IMR-90 (cell line): ENCODE data around the gene EPC2. TPM values are rescaled to one million over a fixed set of nuclear protein-coding genes. Genes with fewer than 3 reads are reported as not detected.

Experiments
- ATAC-seq: fragments of 200-7000 bp; cut with Tn5 transposase; 2 replicates; pipeline ENCODE4 v1.9.1; 2020; ENCODE audit warnings: low read depth, mild to moderate bottlenecking, moderate library complexity
- BruUV-seq: library from RNA; stranded (reverse); fragments of 400-500 nt; replicated peaks from 2 replicates; lab custom pipeline; 2021; lab: Mats Ljungman, UMichigan
- CTCF ChIA-PET: fragments of 300-600 bp; formaldehyde crosslinking; extraction: SDS; loops from one replicate; lab custom pipeline; 2021; ENCODE audit warnings: antibody characterized with exemption; lab: Yijun Ruan, JAX
- POLR2A ChIA-PET: fragments of 300-600 bp; sonication (Branson Sonifier 250); formaldehyde crosslinking; loops from one replicate; lab custom pipeline; 2022; ENCODE audit warnings: antibody characterized with exemption; ENCODE audit not compliant: unreplicated experiment; lab: Charles Lee
- DNase-seq: peaks from one replicate; pipeline ENCODE4 v3.0.0; 2013
- H2AFZ ChIP-seq: replicated peaks from 2 replicates; pipeline ENCODE3; 2013; ENCODE audit warnings: low read length, mild to moderate bottlenecking; ENCODE audit not compliant: poor library complexity
- H2AK5ac ChIP-seq: 2 replicates; pipeline ENCODE4 v1.6.1; 2013; ENCODE audit warnings: low read depth, low read length, inconsistent platforms
- H2AK9ac ChIP-seq: replicated peaks from 2 replicates; pipeline ENCODE3; 2013; ENCODE audit warnings: mild to moderate bottlenecking, low read depth, low read length, moderate library complexity; ENCODE audit not compliant: poor library complexity
- H2BK120ac ChIP-seq: 2 replicates; pipeline ENCODE4 v1.6.1; 2013; ENCODE audit warnings: low read depth, low read length, inconsistent platforms
- H2BK15ac ChIP-seq: 3 replicates; pipeline ENCODE4 v1.6.1; 2013; ENCODE audit warnings: low read depth, low read length, inconsistent platforms
- H2BK20ac ChIP-seq: 2 replicates; pipeline ENCODE4 v1.6.1; 2013; ENCODE audit warnings: low read depth, mild to moderate bottlenecking, inconsistent platforms, low read length, moderate library complexity
- H2BK5ac ChIP-seq: 2 replicates; pipeline ENCODE4 v1.6.1; 2013; ENCODE audit warnings: mild to moderate bottlenecking, low read depth, low read length, inconsistent platforms; ENCODE audit not compliant: poor library complexity, severe bottlenecking
- H3K14ac ChIP-seq: replicated peaks from 2 replicates; pipeline ENCODE4 v1.6.1; 2013; ENCODE audit warnings: low read depth, low read length, inconsistent platforms
- H3K18ac ChIP-seq: 2 replicates; pipeline ENCODE4 v1.6.1; 2013; ENCODE audit warnings: low read depth, low read length, control low read depth
- H3K23ac ChIP-seq: 2 replicates; pipeline ENCODE4 v1.6.1; 2013; ENCODE audit warnings: low read depth, low read length, inconsistent platforms
- H3K27ac ChIP-seq: 2 replicates; pipeline ENCODE4 v1.5.1; 2013; ENCODE audit warnings: mild to moderate bottlenecking, control low read depth, low read length; ENCODE audit not compliant: insufficient read depth
- H3K27me3 ChIP-seq: 2 replicates; pipeline ENCODE4 v1.6.1; 2013; ENCODE audit warnings: low read length; ENCODE audit not compliant: control insufficient read depth, insufficient read depth
- H3K36me3 ChIP-seq: 2 replicates; pipeline ENCODE4 v1.6.1; 2013; ENCODE audit warnings: low read length, mixed read lengths; ENCODE audit not compliant: control insufficient read depth, insufficient read depth
- H3K4ac ChIP-seq: 2 replicates; pipeline ENCODE4 v1.6.1; 2013; ENCODE audit warnings: low read depth, low read length, inconsistent platforms
- H3K4me1 ChIP-seq: 2 replicates; pipeline ENCODE4 v1.6.1; 2013; ENCODE audit warnings: low read length, mixed read lengths; ENCODE audit not compliant: control insufficient read depth, insufficient read depth
- H3K4me2 ChIP-seq: 2 replicates; pipeline ENCODE4 v1.6.1; 2013; ENCODE audit warnings: low read depth, mild to moderate bottlenecking, control low read depth, low read length, moderate library complexity
- H3K4me3 ChIP-seq: 2 replicates; pipeline ENCODE4 v1.5.1; 2013; ENCODE audit warnings: low read depth, mild to moderate bottlenecking, control low read depth, low read length, moderate library complexity; ENCODE audit not compliant: insufficient read depth
- H3K56ac ChIP-seq: 2 replicates; pipeline ENCODE4 v1.6.1; 2013; ENCODE audit warnings: low read length, inconsistent platforms; ENCODE audit not compliant: insufficient read depth; ENCODE audit errors: extremely low read depth
- H3K79me1 ChIP-seq, 2 experiments: 2 replicates each; pipeline ENCODE4 v1.6.1; 2013; ENCODE audit warnings: low read length in 2 of 2, inconsistent platforms in 1 of 2, low read depth in 1 of 2
- H3K9ac ChIP-seq: 2 replicates; pipeline ENCODE4 v1.6.1; 2013; ENCODE audit warnings: low read depth, low read length, control low read depth
- H3K9me1 ChIP-seq: 2 replicates; pipeline ENCODE4 v1.6.1; 2013; ENCODE audit warnings: low read length, inconsistent platforms; ENCODE audit not compliant: insufficient read depth
- H3K9me3 ChIP-seq: 2 replicates; pipeline ENCODE4 v1.6.1; 2013; ENCODE audit warnings: low read length; ENCODE audit not compliant: control insufficient read depth, insufficient read depth
- H4K20me1 ChIP-seq: 2 replicates; pipeline ENCODE4 v1.6.1; 2013; ENCODE audit warnings: low read length, inconsistent platforms; ENCODE audit not compliant: insufficient read depth
- H4K5ac ChIP-seq: 2 replicates; pipeline ENCODE4 v1.6.1; 2013; ENCODE audit warnings: mild to moderate bottlenecking, low read depth, low read length, control low read depth
- H4K8ac ChIP-seq, 2 experiments: 2 replicates each; pipeline ENCODE4 v1.6.1; 2013; ENCODE audit warnings: low read depth in 2 of 2, low read length in 2 of 2, control low read depth in 1 of 2, inconsistent platforms in 1 of 2
- H4K91ac ChIP-seq: 2 replicates; pipeline ENCODE4 v1.6.1; 2013; ENCODE audit warnings: low read depth, low read length, inconsistent platforms; ENCODE audit not compliant: insufficient read depth
- MXI1 ChIP-seq: IDR thresholded peaks from 2 replicates; pipeline ENCODE4 v1.6.1; 2012; ENCODE audit warnings: low read depth, mild to moderate bottlenecking, low read length, moderate library complexity, borderline replicate concordance
- NFE2L2 ChIP-seq: fragments of 150-350 bp; IDR thresholded peaks from 2 replicates; pipeline ENCODE4 v1.6.1; 2016; ENCODE audit warnings: low read depth, mild to moderate bottlenecking, low read length
- POLR2A ChIP-seq: IDR thresholded peaks from 2 replicates; pipeline ENCODE4 v1.6.1; 2012; ENCODE audit warnings: mild to moderate bottlenecking, low read depth, low read length
- RCOR1 ChIP-seq: IDR thresholded peaks from 2 replicates; pipeline ENCODE4 v1.6.1; 2012; ENCODE audit warnings: mild to moderate bottlenecking, low read length, improper control_type of control experiment; ENCODE audit not compliant: insufficient replicate concordance
- SMC3 ChIP-seq: fragments of 150-350 bp; IDR thresholded peaks from 2 replicates; pipeline ENCODE4 v1.6.1; 2016; ENCODE audit warnings: low read depth, mild to moderate bottlenecking, antibody characterized with exemption, low read length, moderate library complexity
- WGBS, 2 experiments: methylation state at CpG; one replicate each; pipeline versions ENCODE4 v1.1.5 to v1.1.7; 2013; ENCODE audit warnings: missing lambda C conversion rate in 2 of 2; ENCODE audit not compliant: insufficient read length in 1 of 2; ENCODE audit errors: extremely low coverage in 2 of 2; 5-methylcytosine and 5-hydroxymethylcytosine counted together
- dilution Hi-C: fragments of 300-500 bp; cut with HindIII; formaldehyde crosslinking; loops from one replicate; pipeline ENCODE4 v1.14.3; 2018; ENCODE audit warnings: low sequenced_read_pairs; ENCODE audit not compliant: unreplicated experiment
- in situ Hi-C: fragments of 300-500 bp; cut with MboI; formaldehyde crosslinking; loops from 3 replicates; pipeline ENCODE4 v1.14.3; 2019; ENCODE audit warnings: low sequenced_read_pairs, inconsistent platforms, mixed read lengths
- intact Hi-C: fragments of 100-400 bp; cut with micrococcal nuclease; formaldehyde crosslinking; loops from 2 replicates; pipeline ENCODE4 v1.10.0; 2022
- polyA plus RNA-seq, 3 experiments: library from polyadenylated mRNA; depleted of rRNA; stranded (reverse); fragments of >200 nt; gene quantifications; 2 replicates each; pipeline ENCODE4 v1.2.3, GENCODE V29; 2012; ENCODE audit warnings: low replicate concordance in 1 of 3
- total RNA-seq: library from RNA; depleted of rRNA; stranded (reverse); fragments of >200 nt; gene quantifications from 2 replicates; pipeline ENCODE4 v1.2.3, GENCODE V29; 2012
- TF ChIP-seq, protein P1 (sequence below): conservative IDR thresholded peaks from 2 replicates; pipeline ENCODE4 v1.5.1; 2012; ENCODE audit warnings: mild to moderate bottlenecking, low read depth, low read length, improper control_type of control experiment

Gene EPC2
- total and polyA plus RNA-seq, 2 of the 4 experiments (the other 2 are of a cell fraction): 10.6 to 22.6 TPM

DNA sequence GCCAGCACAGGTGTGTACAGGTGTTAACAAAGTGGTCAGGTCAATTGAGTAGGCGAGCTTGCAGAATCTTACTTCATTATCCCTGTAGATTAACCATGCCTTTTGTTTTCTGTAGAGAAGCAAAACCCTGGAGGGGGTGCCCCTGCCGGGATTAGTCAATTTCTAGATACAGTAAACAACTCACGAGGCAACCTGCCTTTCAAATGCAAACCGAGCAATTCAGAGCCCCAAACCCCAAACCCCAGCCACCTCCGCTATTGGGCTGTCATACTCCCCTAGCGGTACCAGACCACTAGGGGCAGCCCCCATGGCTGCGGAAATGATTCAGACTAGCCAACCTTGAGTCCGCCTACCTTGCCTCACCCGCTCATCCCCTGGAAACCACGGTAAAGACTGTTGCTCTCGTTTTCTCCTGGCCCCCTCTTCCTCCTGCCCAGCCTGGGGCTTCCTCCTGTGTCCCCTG lies 169.1 kb downstream of the EPC2 start:
- Histone ChIP-seq H2BK20ac (no peak overlapping the region), H2BK15ac (no peak overlapping the region), H3K4me1 (peaks cover 14% of the 10 kb centered on the region), H4K8ac (no peak overlapping the region), H3K56ac (no peak overlapping the region), H3K27me3 (peaks cover 13% of the 10 kb centered on the region), H3K27ac (no peak overlapping the region), H3K14ac (no peak overlapping the region), H3K36me3 (no peaks in the 10 kb centered on the region), H3K4me2 (no peak overlapping the region), H3K4me3 (no peak overlapping the region), H2AK5ac (peak overlapping the region; percentile 24; the same call in 1 of the 2 replicates), H3K9me1 (peaks cover 5% of the 10 kb centered on the region; the same call in 1 of the 2 replicates), H2AFZ (no peak overlapping the region), H3K9ac (no peak overlapping the region), H2BK5ac (no peak overlapping the region), H4K91ac (no peak overlapping the region), H2BK120ac (no peak overlapping the region; the same call in 1 of the 2 replicates), H2AK9ac (no peak overlapping the region), H3K79me1 (no peaks in the 10 kb centered on the region), H3K23ac (no peak overlapping the region), H3K18ac (peak overlapping the region; percentile 13; the same call in 1 of the 2 replicates), H3K4ac (no peak overlapping the region), H3K9me3 (no peaks in the 10 kb centered on the region), H4K20me1 (no peaks in the 10 kb centered on the region), H4K5ac (no peak overlapping the region)
- BruUV-seq: no TSS peak
- no peak for DNase-seq
- CTCF ChIA-PET: no interaction called here
- 80% methylated on average over 1 of the region's 11 CpGs; no CpG with 5 or more reads in 1 of the 2 experiments for WGBS, 2 experiments
- intact Hi-C loops (no loop called here), in situ Hi-C loops (no loop called here), dilution Hi-C loops (no loop called here)
- TF ChIP-seq MXI1 (no peak), SMC3 (no peak), POLR2A (no peak), RCOR1 (no peak), NFE2L2 (no peak)
- TF ChIP-seq, protein P1, sequence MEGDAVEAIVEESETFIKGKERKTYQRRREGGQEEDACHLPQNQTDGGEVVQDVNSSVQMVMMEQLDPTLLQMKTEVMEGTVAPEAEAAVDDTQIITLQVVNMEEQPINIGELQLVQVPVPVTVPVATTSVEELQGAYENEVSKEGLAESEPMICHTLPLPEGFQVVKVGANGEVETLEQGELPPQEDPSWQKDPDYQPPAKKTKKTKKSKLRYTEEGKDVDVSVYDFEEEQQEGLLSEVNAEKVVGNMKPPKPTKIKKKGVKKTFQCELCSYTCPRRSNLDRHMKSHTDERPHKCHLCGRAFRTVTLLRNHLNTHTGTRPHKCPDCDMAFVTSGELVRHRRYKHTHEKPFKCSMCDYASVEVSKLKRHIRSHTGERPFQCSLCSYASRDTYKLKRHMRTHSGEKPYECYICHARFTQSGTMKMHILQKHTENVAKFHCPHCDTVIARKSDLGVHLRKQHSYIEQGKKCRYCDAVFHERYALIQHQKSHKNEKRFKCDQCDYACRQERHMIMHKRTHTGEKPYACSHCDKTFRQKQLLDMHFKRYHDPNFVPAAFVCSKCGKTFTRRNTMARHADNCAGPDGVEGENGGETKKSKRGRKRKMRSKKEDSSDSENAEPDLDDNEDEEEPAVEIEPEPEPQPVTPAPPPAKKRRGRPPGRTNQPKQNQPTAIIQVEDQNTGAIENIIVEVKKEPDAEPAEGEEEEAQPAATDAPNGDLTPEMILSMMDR: no peak
- POLR2A ChIA-PET: no interaction called here
- ATAC-seq: no peak
